Measurements from ENCODE around the gene BDKRB2. TPM values are rescaled to one million over a fixed set of nuclear protein-coding genes. Genes with fewer than 3 reads are reported as not detected.

Gene BDKRB2
- total RNA-seq, 1 experiment from 2014 or later: 0.05 TPM

GRCh38 chr14:96274543-96274942 is 69.9 kb downstream of the BDKRB2 start:
- Histone ChIP-seq H3K4me3 (ENCODE audit: low read depth in 2 of 2, low read length in 2 of 2) (no peak overlapping the region), H3K4me1 (ENCODE audit: control insufficient read depth, insufficient read depth, low read length) (no peaks in the 10 kb centered on the region), H3K36me3 (ENCODE audit: control insufficient read depth, insufficient read depth, low read length) (no peaks in the 10 kb centered on the region), H3K27me3 (ENCODE audit: control insufficient read depth, insufficient read depth, low read length) (no peaks in the 10 kb centered on the region), H3K27ac (ENCODE audit: low read length) (no peak overlapping the region), H3K9me3 (ENCODE audit: control insufficient read depth, insufficient read depth, low read depth, low read length) (no peaks in the 10 kb centered on the region)
- ChIA-PET CTCF (no interaction called here), POLR2A (no interaction called here)
- TF ChIP-seq TCF7L2 (IDR thresholded peaks at IDR 0.05; ENCODE audit: low read depth, low read length) (no peak), POLR2AphosphoS5 (IDR thresholded peaks at IDR 0.05; ENCODE audit: low read depth, low read length) (no peak), REST (IDR thresholded peaks at IDR 0.05; ENCODE audit: insufficient read depth in 1 of 2, low read depth in 2 of 2, low read length in 1 of 2) (no peak), CTCF (IDR thresholded peaks at IDR 0.05) (no peak), SIN3A (IDR thresholded peaks at IDR 0.05; ENCODE audit: borderline replicate concordance, insufficient read depth, low read depth, low read length) (no peak)
- BruUV-seq (replicated peaks): no TSS peak
- DNase-seq (ENCODE audit: low read depth, low spot score) (no peak), ATAC-seq (no peak)
- intact Hi-C loops (cut with micrococcal nuclease; ENCODE audit: unreplicated experiment): loop anchor here (10.0 kb wide), 1 partner anchor 280 kb away; no protein-coding TSS in a partner anchor
- in situ Hi-C loops (cut with HindIII; ENCODE audit: low pct_unique_long_range_greater_than_20kb, low sequenced_read_pairs): no loop called here

- ChIA-PET POLR2A (interaction anchor here (0.5 kb wide), 1 partner anchor 175 kb away, joined by 3 read pairs; no protein-coding TSS in a partner anchor), CTCF (interaction anchor here (0.6 to 1.2 kb wide), 3 partner anchors 139 to 285 kb away, joined by 3 to 9 read pairs (median 8); no protein-coding TSS in a partner anchor)
- Histone ChIP-seq H3K27ac (ENCODE audit: low read length) (no peak overlapping the region), H3K36me3 (ENCODE audit: control insufficient read depth, insufficient read depth, low read length) (no peaks in the 10 kb centered on the region), H3K9me3 (ENCODE audit: control insufficient read depth, insufficient read depth, low read depth, low read length) (no peaks in the 10 kb centered on the region), H3K4me3 (ENCODE audit: low read depth in 2 of 2, low read length in 2 of 2) (no peak overlapping the region), H3K27me3 (ENCODE audit: control insufficient read depth, insufficient read depth, low read length) (no peaks in the 10 kb centered on the region), H3K4me1 (ENCODE audit: control insufficient read depth, insufficient read depth, low read length) (no peaks in the 10 kb centered on the region)
- no TSS peak for BruUV-seq (replicated peaks)
- ATAC-seq: no peak
- peak; percentile 22 for DNase-seq (ENCODE audit: low read depth, low spot score)
- TF ChIP-seq POLR2AphosphoS5 (IDR thresholded peaks at IDR 0.05; ENCODE audit: low read depth, low read length) (no peak), CTCF (IDR thresholded peaks at IDR 0.05) (peak; percentile 91)
- in situ Hi-C loops (cut with HindIII; ENCODE audit: low pct_unique_long_range_greater_than_20kb, low sequenced_read_pairs) (no loop called here), intact Hi-C loops (cut with micrococcal nuclease; ENCODE audit: unreplicated experiment) (loop anchor here (1.0 to 10.0 kb wide), 2 partner anchors 175 to 281 kb away; no protein-coding TSS in a partner anchor)
Measured at GRCh38 chr14:96275177-96276112, 70.8 kb downstream of the BDKRB2 start.
